Measurements from ENCODE around the gene CHMP1A. TPM values are rescaled to one million over a fixed set of nuclear protein-coding genes. Genes with fewer than 3 reads are reported as not detected.

CHMP1A gene
- total and polyA plus RNA-seq, 2 experiments from 2014 or later: 42.3 to 81.9 TPM

DNA sequence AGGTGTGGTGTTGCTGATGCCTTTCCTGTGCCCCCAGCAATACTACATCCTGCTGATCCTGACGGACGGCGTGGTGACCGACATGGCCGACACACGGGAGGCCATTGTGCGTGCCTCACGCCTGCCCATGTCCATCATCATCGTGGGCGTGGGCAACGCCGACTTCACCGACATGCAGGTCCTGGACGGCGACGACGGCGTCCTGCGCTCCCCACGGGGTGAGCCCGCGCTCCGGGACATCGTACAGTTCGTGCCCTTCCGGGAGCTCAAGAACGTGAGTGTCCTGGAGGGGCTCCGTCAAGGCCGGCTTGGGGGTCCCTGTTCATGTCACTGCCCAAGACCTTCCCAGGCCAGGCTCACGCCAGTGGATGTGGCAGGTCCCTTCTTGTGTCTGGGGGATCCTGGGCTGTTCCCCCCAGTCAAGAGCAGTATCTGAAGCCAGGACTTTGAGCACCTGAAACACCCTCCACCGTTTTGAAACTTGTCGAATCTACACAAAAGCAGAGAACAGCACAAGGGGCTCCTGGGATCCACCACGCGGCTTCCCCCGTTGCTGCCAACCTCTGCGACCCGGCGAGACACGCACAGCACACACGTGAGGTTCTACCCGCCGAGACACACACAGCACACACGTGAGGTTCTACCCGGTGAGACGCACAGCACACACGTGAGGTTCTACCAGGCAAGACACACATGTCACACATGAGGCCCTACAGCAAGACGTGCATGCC, 62.0 kb downstream of the CHMP1A start:
- TF ChIP-seq CTCF (conservative IDR thresholded peaks at IDR 0.05; ENCODE audit: low read depth in 2 of 2) (no peak), STAT1 (IDR thresholded peaks at IDR 0.05; ENCODE audit: unreplicated experiment) (no peak), NANOG (IDR thresholded peaks at IDR 0.05; ENCODE audit: borderline replicate concordance) (no peak), ZNF331 (CRISPR knock-in tag; IDR thresholded peaks at IDR 0.05; ENCODE audit: low read depth) (no peak), JUNB (IDR thresholded peaks at IDR 0.05; ENCODE audit: unreplicated experiment) (no peak), EZH2 (IDR thresholded peaks at IDR 0.05; ENCODE audit: low read depth, unreplicated experiment) (no peak), ZNF114 (CRISPR knock-in tag; IDR thresholded peaks at IDR 0.05) (no peak), POLR2AphosphoS5 (IDR thresholded peaks at IDR 0.05; ENCODE audit: low read depth) (no peak), ETS1 (IDR thresholded peaks at IDR 0.05) (no peak), EZH2phosphoT487 (IDR thresholded peaks at IDR 0.05; ENCODE audit: unreplicated experiment) (no peak)
- TF ChIP-seq, protein P1, sequence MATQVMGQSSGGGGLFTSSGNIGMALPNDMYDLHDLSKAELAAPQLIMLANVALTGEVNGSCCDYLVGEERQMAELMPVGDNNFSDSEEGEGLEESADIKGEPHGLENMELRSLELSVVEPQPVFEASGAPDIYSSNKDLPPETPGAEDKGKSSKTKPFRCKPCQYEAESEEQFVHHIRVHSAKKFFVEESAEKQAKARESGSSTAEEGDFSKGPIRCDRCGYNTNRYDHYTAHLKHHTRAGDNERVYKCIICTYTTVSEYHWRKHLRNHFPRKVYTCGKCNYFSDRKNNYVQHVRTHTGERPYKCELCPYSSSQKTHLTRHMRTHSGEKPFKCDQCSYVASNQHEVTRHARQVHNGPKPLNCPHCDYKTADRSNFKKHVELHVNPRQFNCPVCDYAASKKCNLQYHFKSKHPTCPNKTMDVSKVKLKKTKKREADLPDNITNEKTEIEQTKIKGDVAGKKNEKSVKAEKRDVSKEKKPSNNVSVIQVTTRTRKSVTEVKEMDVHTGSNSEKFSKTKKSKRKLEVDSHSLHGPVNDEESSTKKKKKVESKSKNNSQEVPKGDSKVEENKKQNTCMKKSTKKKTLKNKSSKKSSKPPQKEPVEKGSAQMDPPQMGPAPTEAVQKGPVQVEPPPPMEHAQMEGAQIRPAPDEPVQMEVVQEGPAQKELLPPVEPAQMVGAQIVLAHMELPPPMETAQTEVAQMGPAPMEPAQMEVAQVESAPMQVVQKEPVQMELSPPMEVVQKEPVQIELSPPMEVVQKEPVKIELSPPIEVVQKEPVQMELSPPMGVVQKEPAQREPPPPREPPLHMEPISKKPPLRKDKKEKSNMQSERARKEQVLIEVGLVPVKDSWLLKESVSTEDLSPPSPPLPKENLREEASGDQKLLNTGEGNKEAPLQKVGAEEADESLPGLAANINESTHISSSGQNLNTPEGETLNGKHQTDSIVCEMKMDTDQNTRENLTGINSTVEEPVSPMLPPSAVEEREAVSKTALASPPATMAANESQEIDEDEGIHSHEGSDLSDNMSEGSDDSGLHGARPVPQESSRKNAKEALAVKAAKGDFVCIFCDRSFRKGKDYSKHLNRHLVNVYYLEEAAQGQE (IDR thresholded peaks at IDR 0.05; ENCODE audit: unreplicated experiment): no peak
- TF ChIP-seq, protein P2, sequence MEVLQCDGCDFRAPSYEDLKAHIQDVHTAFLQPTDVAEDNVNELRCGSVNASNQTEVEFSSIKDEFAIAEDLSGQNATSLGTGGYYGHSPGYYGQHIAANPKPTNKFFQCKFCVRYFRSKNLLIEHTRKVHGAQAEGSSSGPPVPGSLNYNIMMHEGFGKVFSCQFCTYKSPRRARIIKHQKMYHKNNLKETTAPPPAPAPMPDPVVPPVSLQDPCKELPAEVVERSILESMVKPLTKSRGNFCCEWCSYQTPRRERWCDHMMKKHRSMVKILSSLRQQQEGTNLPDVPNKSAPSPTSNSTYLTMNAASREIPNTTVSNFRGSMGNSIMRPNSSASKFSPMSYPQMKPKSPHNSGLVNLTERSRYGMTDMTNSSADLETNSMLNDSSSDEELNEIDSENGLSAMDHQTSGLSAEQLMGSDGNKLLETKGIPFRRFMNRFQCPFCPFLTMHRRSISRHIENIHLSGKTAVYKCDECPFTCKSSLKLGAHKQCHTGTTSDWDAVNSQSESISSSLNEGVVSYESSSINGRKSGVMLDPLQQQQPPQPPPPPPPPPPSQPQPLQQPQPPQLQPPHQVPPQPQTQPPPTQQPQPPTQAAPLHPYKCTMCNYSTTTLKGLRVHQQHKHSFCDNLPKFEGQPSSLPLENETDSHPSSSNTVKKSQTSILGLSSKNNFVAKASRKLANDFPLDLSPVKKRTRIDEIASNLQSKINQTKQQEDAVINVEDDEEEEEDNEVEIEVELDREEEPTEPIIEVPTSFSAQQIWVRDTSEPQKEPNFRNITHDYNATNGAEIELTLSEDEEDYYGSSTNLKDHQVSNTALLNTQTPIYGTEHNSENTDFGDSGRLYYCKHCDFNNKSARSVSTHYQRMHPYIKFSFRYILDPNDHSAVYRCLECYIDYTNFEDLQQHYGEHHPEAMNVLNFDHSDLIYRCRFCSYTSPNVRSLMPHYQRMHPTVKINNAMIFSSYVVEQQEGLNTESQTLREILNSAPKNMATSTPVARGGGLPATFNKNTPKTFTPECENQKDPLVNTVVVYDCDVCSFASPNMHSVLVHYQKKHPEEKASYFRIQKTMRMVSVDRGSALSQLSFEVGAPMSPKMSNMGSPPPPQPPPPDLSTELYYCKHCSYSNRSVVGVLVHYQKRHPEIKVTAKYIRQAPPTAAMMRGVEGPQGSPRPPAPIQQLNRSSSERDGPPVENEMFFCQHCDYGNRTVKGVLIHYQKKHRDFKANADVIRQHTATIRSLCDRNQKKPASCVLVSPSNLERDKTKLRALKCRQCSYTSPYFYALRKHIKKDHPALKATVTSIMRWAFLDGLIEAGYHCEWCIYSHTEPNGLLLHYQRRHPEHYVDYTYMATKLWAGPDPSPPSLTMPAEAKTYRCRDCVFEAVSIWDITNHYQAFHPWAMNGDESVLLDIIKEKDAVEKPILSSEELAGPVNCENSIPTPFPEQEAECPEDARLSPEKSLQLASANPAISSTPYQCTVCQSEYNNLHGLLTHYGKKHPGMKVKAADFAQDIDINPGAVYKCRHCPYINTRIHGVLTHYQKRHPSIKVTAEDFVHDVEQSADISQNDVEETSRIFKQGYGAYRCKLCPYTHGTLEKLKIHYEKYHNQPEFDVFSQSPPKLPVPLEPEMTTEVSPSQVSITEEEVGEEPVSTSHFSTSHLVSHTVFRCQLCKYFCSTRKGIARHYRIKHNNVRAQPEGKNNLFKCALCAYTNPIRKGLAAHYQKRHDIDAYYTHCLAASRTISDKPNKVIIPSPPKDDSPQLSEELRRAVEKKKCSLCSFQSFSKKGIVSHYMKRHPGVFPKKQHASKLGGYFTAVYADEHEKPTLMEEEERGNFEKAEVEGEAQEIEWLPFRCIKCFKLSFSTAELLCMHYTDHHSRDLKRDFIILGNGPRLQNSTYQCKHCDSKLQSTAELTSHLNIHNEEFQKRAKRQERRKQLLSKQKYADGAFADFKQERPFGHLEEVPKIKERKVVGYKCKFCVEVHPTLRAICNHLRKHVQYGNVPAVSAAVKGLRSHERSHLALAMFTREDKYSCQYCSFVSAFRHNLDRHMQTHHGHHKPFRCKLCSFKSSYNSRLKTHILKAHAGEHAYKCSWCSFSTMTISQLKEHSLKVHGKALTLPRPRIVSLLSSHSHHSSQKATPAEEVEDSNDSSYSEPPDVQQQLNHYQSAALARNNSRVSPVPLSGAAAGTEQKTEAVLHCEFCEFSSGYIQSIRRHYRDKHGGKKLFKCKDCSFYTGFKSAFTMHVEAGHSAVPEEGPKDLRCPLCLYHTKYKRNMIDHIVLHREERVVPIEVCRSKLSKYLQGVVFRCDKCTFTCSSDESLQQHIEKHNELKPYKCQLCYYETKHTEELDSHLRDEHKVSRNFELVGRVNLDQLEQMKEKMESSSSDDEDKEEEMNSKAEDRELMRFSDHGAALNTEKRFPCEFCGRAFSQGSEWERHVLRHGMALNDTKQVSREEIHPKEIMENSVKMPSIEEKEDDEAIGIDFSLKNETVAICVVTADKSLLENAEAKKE (CRISPR knock-in tag; IDR thresholded peaks at IDR 0.05): no peak

More for the DNA sequence above, 62.0 kb downstream of the CHMP1A start:
- H3K27me3 Mint-ChIP-seq (ENCODE audit: insufficient read depth, low read depth, poor library complexity): peaks cover 16% of the 10 kb centered on the region
- no peaks in the 10 kb centered on the region for H3K36me3 Mint-ChIP-seq (ENCODE audit: low read depth)
- Histone ChIP-seq H3K27me3 (ENCODE audit: insufficient read depth) (no peaks in the 10 kb centered on the region), H3K9me2 (ENCODE audit: insufficient read depth) (no peaks in the 10 kb centered on the region), H3K27ac (ENCODE audit: low read depth) (no peak overlapping the region), H3K4me3 (no peak overlapping the region), H3K36me3 (ENCODE audit: insufficient read depth) (no peaks in the 10 kb centered on the region), H3K4me1 (ENCODE audit: insufficient read depth) (no peaks in the 10 kb centered on the region), H3K4me2 (no peak overlapping the region), H4K20me1 (replicated peaks; ENCODE audit: insufficient read depth) (no peaks in the 10 kb centered on the region), H3K79me2 (replicated peaks; ENCODE audit: insufficient read depth) (no peaks in the 10 kb centered on the region), H3F3A (replicated peaks; ENCODE audit: low read depth) (no peaks in the 10 kb centered on the region), H2AFZ (no peak overlapping the region)
- no peaks in the 10 kb centered on the region for H3K9me3 Mint-ChIP-seq
- DNase-seq (ENCODE audit: low spot score) (no peak), ATAC-seq (no peak)
- H3K27ac Mint-ChIP-seq: no peak overlapping the region
- peaks cover 4% of the 10 kb centered on the region for H3K4me1 Mint-ChIP-seq
- H3K4me3 Mint-ChIP-seq: no peak overlapping the region

All from GM23338 (cell line).